ENCODE data around the gene LRRC14B.
"Not testable (repeated sequence)": the region's sequence is repeated elsewhere in the genome, so short reads cannot be mapped to it uniquely, and the experiment has no call there.

LRRC14B gene

GRCh38 chr5:225334-225733 lies 34.0 kb downstream of the LRRC14B start:
- Histone ChIP-seq H4K12ac (ENCODE audit: low read depth, low read length) (no peak overlapping the region), H3K36me3 (ENCODE audit: control insufficient read depth in 1 of 2, insufficient read depth in 2 of 2, low read length in 2 of 2) (peaks cover 40 to 50% of the 10 kb centered on the region in 2 experiments), H3K4ac (ENCODE audit: low read depth, low read length) (no peak overlapping the region), H4K91ac (ENCODE audit: low read depth, low read length) (no peak overlapping the region), H3K23ac (ENCODE audit: low read length) (no peak overlapping the region), H2AK5ac (ENCODE audit: low read length) (no peak overlapping the region), H2BK12ac (ENCODE audit: low read length) (no peak overlapping the region), H3K14ac (ENCODE audit: low read length) (no peak overlapping the region), H3K4me2 (ENCODE audit: low read length) (no peak overlapping the region), H3K18ac (ENCODE audit: low read length) (no peak overlapping the region), H4K8ac (ENCODE audit: low read depth, low read length) (no peak overlapping the region), H3K27ac (ENCODE audit: low read depth, low read length) (no peak overlapping the region), H3K27me3 (ENCODE audit: insufficient read depth, low read length) (no peaks in the 10 kb centered on the region), H3K79me1 (ENCODE audit: low read length) (no peaks in the 10 kb centered on the region), H2BK5ac (ENCODE audit: low read depth, low read length, poor library complexity) (no peak overlapping the region), H3K4me1 (ENCODE audit: control insufficient read depth in 1 of 2, insufficient read depth in 2 of 2, low read length in 2 of 2) (no peaks in the 10 kb centered on the region), H2BK120ac (ENCODE audit: insufficient read depth, low read length, poor library complexity) (no peak overlapping the region), H3K79me2 (ENCODE audit: control insufficient read depth, insufficient read depth, low read length, poor library complexity) (peaks cover 3% of the 10 kb centered on the region), H2AFZ (ENCODE audit: insufficient read depth, low read length, poor library complexity) (no peak overlapping the region), H3K9me3 (ENCODE audit: insufficient read depth, low read depth, low read length) (peaks cover 3% of the 10 kb centered on the region), H3K9ac (ENCODE audit: low read length) (no peak overlapping the region), H3K4me3 (ENCODE audit: low read depth, low read length) (no peak overlapping the region)
- no peak for DNase-seq
- WGBS (ENCODE audit: extremely low coverage, insufficient coverage, insufficient read length), result no CpG with 5 or more reads among the region's 14 CpGs

GRCh38 chr5:227375-227774 lies 36.1 kb downstream of the LRRC14B start:
- H3K27ac ChIP-seq (ENCODE audit: low read depth, low read length); H4K8ac ChIP-seq (ENCODE audit: low read depth, low read length); H2BK120ac ChIP-seq (ENCODE audit: insufficient read depth, low read length, poor library complexity); H3K4me3 ChIP-seq (ENCODE audit: low read depth, low read length); DNase-seq; H3K9me3 ChIP-seq (ENCODE audit: insufficient read depth, low read depth, low read length); H3K79me1 ChIP-seq (ENCODE audit: low read length); H3K4me1 ChIP-seq (ENCODE audit: control insufficient read depth in 1 of 2, insufficient read depth in 2 of 2, low read length in 2 of 2); H3K9ac ChIP-seq (ENCODE audit: low read length); H3K23ac ChIP-seq (ENCODE audit: low read length); H3K27me3 ChIP-seq (ENCODE audit: insufficient read depth, low read length); H2AFZ ChIP-seq (ENCODE audit: insufficient read depth, low read length, poor library complexity); H4K12ac ChIP-seq (ENCODE audit: low read depth, low read length); H3K4me2 ChIP-seq (ENCODE audit: low read length); H3K18ac ChIP-seq (ENCODE audit: low read length); H2BK12ac ChIP-seq (ENCODE audit: low read length); H4K91ac ChIP-seq (ENCODE audit: low read depth, low read length); H2AK5ac ChIP-seq (ENCODE audit: low read length); H3K79me2 ChIP-seq (ENCODE audit: control insufficient read depth, insufficient read depth, low read length, poor library complexity); H2BK5ac ChIP-seq (ENCODE audit: low read depth, low read length, poor library complexity); H3K4ac ChIP-seq (ENCODE audit: low read depth, low read length); H3K14ac ChIP-seq (ENCODE audit: low read length): not testable (repeated sequence)
- peaks cover 55 to 63% of the 10 kb centered on the region in 2 experiments for H3K36me3 ChIP-seq (ENCODE audit: control insufficient read depth in 1 of 2, insufficient read depth in 2 of 2, low read length in 2 of 2)
- WGBS (ENCODE audit: extremely low coverage, insufficient coverage, insufficient read length), result no CpG with 5 or more reads among the region's 17 CpGs

GRCh38 chr5:228886-229285 lies 37.6 kb downstream of the LRRC14B start:
- Histone ChIP-seq H2AFZ (ENCODE audit: insufficient read depth, low read length, poor library complexity) (no peak overlapping the region), H2BK5ac (ENCODE audit: low read depth, low read length, poor library complexity) (no peak overlapping the region), H3K27ac (ENCODE audit: low read depth, low read length) (no peak overlapping the region), H2BK12ac (ENCODE audit: low read length) (no peak overlapping the region), H4K8ac (ENCODE audit: low read depth, low read length) (no peak overlapping the region), H3K4ac (ENCODE audit: low read depth, low read length) (no peak overlapping the region), H3K79me1 (ENCODE audit: low read length) (no peaks in the 10 kb centered on the region), H3K18ac (ENCODE audit: low read length) (no peak overlapping the region), H3K23ac (ENCODE audit: low read length) (no peak overlapping the region), H3K4me2 (ENCODE audit: low read length) (no peak overlapping the region), H3K4me3 (ENCODE audit: low read depth, low read length) (no peak overlapping the region), H3K9ac (ENCODE audit: low read length) (no peak overlapping the region), H3K14ac (ENCODE audit: low read length) (no peak overlapping the region), H3K9me3 (ENCODE audit: insufficient read depth, low read depth, low read length) (peaks cover 3% of the 10 kb centered on the region), H2AK5ac (ENCODE audit: low read length) (no peak overlapping the region), H3K79me2 (ENCODE audit: control insufficient read depth, insufficient read depth, low read length, poor library complexity) (peaks cover under 1% of the 10 kb centered on the region), H3K36me3 (ENCODE audit: control insufficient read depth in 1 of 2, insufficient read depth in 2 of 2, low read length in 2 of 2) (peaks cover 59 to 73% of the 10 kb centered on the region in 2 experiments), H2BK120ac (ENCODE audit: insufficient read depth, low read length, poor library complexity) (no peak overlapping the region), H3K27me3 (ENCODE audit: insufficient read depth, low read length) (no peaks in the 10 kb centered on the region), H4K12ac (ENCODE audit: low read depth, low read length) (no peak overlapping the region), H4K91ac (ENCODE audit: low read depth, low read length) (no peak overlapping the region), H3K4me1 (ENCODE audit: control insufficient read depth in 1 of 2, insufficient read depth in 2 of 2, low read length in 2 of 2) (no peaks in the 10 kb centered on the region)
- no CpG with 5 or more reads among the region's 3 CpGs for WGBS (ENCODE audit: extremely low coverage, insufficient coverage, insufficient read length)
- DNase-seq, result no peak

- H4K8ac ChIP-seq (ENCODE audit: low read depth, low read length), result no peak overlapping the region
- H3K9ac ChIP-seq (ENCODE audit: low read length), result no peak overlapping the region
- H3K18ac ChIP-seq (ENCODE audit: low read length), result no peak overlapping the region
- no peak overlapping the region for H3K4ac ChIP-seq (ENCODE audit: low read depth, low read length)
- H3K4me1 ChIP-seq (ENCODE audit: control insufficient read depth in 1 of 2, insufficient read depth in 2 of 2, low read length in 2 of 2), result no peaks in the 10 kb centered on the region
- H4K12ac ChIP-seq (ENCODE audit: low read depth, low read length), result no peak overlapping the region
- H2BK12ac ChIP-seq (ENCODE audit: low read length), result no peak overlapping the region
- H2AK5ac ChIP-seq (ENCODE audit: low read length), result no peak overlapping the region
- no peak overlapping the region for H3K4me3 ChIP-seq (ENCODE audit: low read depth, low read length)
- H3K79me2 ChIP-seq (ENCODE audit: control insufficient read depth, insufficient read depth, low read length, poor library complexity), result no peaks in the 10 kb centered on the region
- no peak overlapping the region for H3K27ac ChIP-seq (ENCODE audit: low read depth, low read length)
- no peak overlapping the region for H3K23ac ChIP-seq (ENCODE audit: low read length)
- H2BK120ac ChIP-seq (ENCODE audit: insufficient read depth, low read length, poor library complexity), result no peak overlapping the region
- H2AFZ ChIP-seq (ENCODE audit: insufficient read depth, low read length, poor library complexity), result no peak overlapping the region
- no peak for DNase-seq
- no peak overlapping the region for H3K14ac ChIP-seq (ENCODE audit: low read length)
- H3K4me2 ChIP-seq (ENCODE audit: low read length), result no peak overlapping the region
- no CpG with 5 or more reads among the region's 14 CpGs for whole genome bisulfite sequencing (ENCODE audit: extremely low coverage, insufficient coverage, insufficient read length)
- H3K9me3 ChIP-seq (ENCODE audit: insufficient read depth, low read depth, low read length), result peaks cover 3% of the 10 kb centered on the region
- no peak overlapping the region for H2BK5ac ChIP-seq (ENCODE audit: low read depth, low read length, poor library complexity)
- no peaks in the 10 kb centered on the region for H3K79me1 ChIP-seq (ENCODE audit: low read length)
- H3K27me3 ChIP-seq (ENCODE audit: insufficient read depth, low read length), result no peaks in the 10 kb centered on the region
- no peak overlapping the region for H4K91ac ChIP-seq (ENCODE audit: low read depth, low read length)
- H3K36me3 ChIP-seq (ENCODE audit: control insufficient read depth in 1 of 2, insufficient read depth in 2 of 2, low read length in 2 of 2), result peaks cover 52 to 67% of the 10 kb centered on the region in 2 experiments
Observed at GRCh38 chr5:230711-231110, 39.4 kb downstream of the LRRC14B start.

All from trophoblast cell (in vitro differentiated cells and primary cell).